ENCODE data around the gene CTNNA3.

GRCh38 chr10:67609996-67610793 is 85.8 kb downstream of the CTNNA3 start:
- TF ChIP-seq POLR2A (IDR thresholded peaks at IDR 0.05) (no peak), CTCF (IDR thresholded peaks at IDR 0.05) (no peak), POLR2AphosphoS5 (IDR thresholded peaks at IDR 0.05) (no peak)
